Measurements from ENCODE around the gene GSE1. TPM values are rescaled to one million over a fixed set of nuclear protein-coding genes. Genes with fewer than 3 reads are reported as not detected.

GSE1 gene
- total RNA-seq, 1 experiment from 2014 or later: 1.9 TPM

DNA sequence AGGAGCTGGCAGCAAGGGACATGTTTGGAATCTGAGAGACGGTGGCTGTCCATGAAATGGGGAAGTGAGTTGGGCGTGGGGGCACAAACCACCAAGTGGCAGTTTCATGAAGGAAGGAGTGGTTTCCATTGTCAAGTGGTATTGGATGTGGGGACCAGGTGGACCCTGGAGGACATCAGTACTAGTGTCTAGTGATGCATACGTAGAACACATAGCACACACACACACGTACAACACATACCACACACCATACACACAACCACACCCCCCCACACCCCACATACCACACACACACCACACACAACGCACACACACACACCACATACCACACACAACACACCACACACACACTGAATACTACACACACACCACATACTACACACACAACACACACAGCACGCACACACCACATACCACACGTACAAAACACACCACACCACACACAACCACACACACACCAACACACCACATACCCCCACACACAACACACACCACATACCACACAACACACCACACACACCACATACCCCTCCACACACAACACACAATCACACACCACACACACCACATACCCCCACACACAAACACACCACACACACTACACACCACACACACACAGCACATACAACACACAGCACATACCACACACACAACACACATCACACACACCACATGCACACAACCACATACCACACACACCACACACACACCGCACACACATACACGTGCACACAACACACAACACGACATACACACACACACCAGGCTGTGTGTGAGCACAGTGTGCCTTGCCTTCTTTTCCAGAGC is 41.1 kb upstream of the GSE1 start:
- DNase-seq: no peak
- Histone ChIP-seq H3K4me2 (ENCODE audit: low read depth, low read length, poor library complexity, severe bottlenecking) (no peak overlapping the region), H4K20me1 (ENCODE audit: insufficient read depth, low read depth, low read length) (peaks cover 5% of the 10 kb centered on the region; the same call in 1 of the 2 replicates), H3K9me3 (ENCODE audit: low read length) (no peaks in the 10 kb centered on the region), H3K36me3 (ENCODE audit: insufficient read depth, low read length) (no peaks in the 10 kb centered on the region), H3K9me2 (replicated peaks; ENCODE audit: insufficient read depth, low read length) (no peaks in the 10 kb centered on the region), H3K27me3 (ENCODE audit: low read length) (no peaks in the 10 kb centered on the region), H3K4me3 (ENCODE audit: low read length) (no peak overlapping the region), H3K9ac (ENCODE audit: low read length) (no peak overlapping the region), H2AFZ (ENCODE audit: low read length) (no peak overlapping the region), H3K27ac (ENCODE audit: low read length) (no peak overlapping the region), H3K79me2 (ENCODE audit: low read length) (no peaks in the 10 kb centered on the region), H3K4me1 (ENCODE audit: low read length) (peaks cover 15% of the 10 kb centered on the region)

GRCh38 chr16:85573045-85573695 is 40.0 kb upstream of the GSE1 start:
- no peaks in the 10 kb centered on the region for H3K79me2 ChIP-seq (ENCODE audit: low read length)
- no peaks in the 10 kb centered on the region for H3K36me3 ChIP-seq (ENCODE audit: insufficient read depth, low read length)
- no peak overlapping the region for H3K4me3 ChIP-seq (ENCODE audit: low read length)
- H3K4me2 ChIP-seq (ENCODE audit: low read depth, low read length, poor library complexity, severe bottlenecking): no peak overlapping the region
- peaks cover 5% of the 10 kb centered on the region; the same call in 1 of the 2 replicates for H4K20me1 ChIP-seq (ENCODE audit: insufficient read depth, low read depth, low read length)
- H3K27ac ChIP-seq (ENCODE audit: low read length): no peak overlapping the region
- DNase-seq: no peak
- H2AFZ ChIP-seq (ENCODE audit: low read length): no peak overlapping the region
- H3K9me3 ChIP-seq (ENCODE audit: low read length): no peaks in the 10 kb centered on the region
- H3K4me1 ChIP-seq (ENCODE audit: low read length): peaks cover 15% of the 10 kb centered on the region
- H3K9ac ChIP-seq (ENCODE audit: low read length): no peak overlapping the region
- H3K27me3 ChIP-seq (ENCODE audit: low read length): no peaks in the 10 kb centered on the region
- H3K9me2 ChIP-seq (replicated peaks; ENCODE audit: insufficient read depth, low read length): no peaks in the 10 kb centered on the region

DNA sequence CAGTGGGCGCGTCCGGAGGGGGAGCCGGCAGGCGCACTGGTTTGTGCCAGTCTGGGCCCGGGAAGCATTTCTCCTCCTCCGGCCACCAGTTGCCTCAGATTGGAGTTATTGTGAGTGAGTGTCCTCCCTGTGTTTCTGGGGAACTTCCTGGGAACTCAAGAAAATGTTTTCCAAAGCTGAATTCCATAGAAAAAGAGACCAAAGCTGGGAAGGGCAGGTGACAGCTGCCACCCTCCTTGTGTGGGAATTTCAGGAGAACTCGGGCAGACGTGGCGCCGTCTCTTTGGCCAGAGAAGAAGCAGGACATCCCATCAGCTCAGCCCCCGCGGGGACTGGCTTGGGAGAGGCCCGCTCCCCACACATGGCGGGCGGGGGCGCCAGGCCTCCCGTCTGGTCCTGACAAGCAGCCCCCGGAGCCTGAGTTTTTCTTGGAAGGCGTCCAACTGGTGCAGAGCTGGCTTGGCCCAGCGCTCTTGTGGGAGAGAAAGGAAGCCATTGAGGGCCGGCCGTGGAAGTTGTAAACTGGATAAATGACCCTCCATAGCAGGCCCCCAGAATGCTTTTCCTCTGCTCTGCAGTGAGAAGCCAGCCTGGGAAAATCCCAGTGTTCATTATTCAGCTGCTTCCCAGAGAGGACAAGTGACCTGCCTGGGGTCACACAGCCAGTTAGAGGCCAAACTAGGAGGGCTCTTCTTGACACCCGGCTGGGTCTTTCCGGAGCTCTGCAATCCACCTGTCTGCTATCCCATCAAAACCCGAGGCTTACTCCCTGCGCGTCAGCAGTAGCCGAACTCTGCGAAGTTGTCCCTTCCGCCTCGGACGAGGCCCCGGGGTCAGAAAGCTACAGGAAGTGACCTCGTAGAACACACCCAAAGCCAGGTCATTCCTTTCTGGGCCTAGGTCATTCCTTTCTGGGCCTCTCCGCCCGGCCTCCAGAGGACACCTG is 39.2 kb upstream of the GSE1 start:
- no peaks in the 10 kb centered on the region for H3K27me3 ChIP-seq (ENCODE audit: low read length)
- no peak for DNase-seq
- H3K4me1 ChIP-seq (ENCODE audit: low read length): peaks cover 15% of the 10 kb centered on the region
- H3K27ac ChIP-seq (ENCODE audit: low read length): no peak overlapping the region
- no peaks in the 10 kb centered on the region for H3K79me2 ChIP-seq (ENCODE audit: low read length)
- no peaks in the 10 kb centered on the region for H3K9me2 ChIP-seq (replicated peaks; ENCODE audit: insufficient read depth, low read length)
- H3K4me2 ChIP-seq (ENCODE audit: low read depth, low read length, poor library complexity, severe bottlenecking): no peak overlapping the region
- no peaks in the 10 kb centered on the region for H3K36me3 ChIP-seq (ENCODE audit: insufficient read depth, low read length)
- no peak overlapping the region for H3K4me3 ChIP-seq (ENCODE audit: low read length)
- no peak overlapping the region for H3K9ac ChIP-seq (ENCODE audit: low read length)
- no peak overlapping the region for H2AFZ ChIP-seq (ENCODE audit: low read length)
- no peaks in the 10 kb centered on the region for H3K9me3 ChIP-seq (ENCODE audit: low read length)
- H4K20me1 ChIP-seq (ENCODE audit: insufficient read depth, low read depth, low read length): peaks cover 4% of the 10 kb centered on the region; the same call in 1 of the 2 replicates

GRCh38 chr16:85574672-85575475 is 38.2 kb upstream of the GSE1 start:
- Histone ChIP-seq H4K20me1 (ENCODE audit: insufficient read depth, low read depth, low read length) (no peaks in the 10 kb centered on the region; the same call in 1 of the 2 replicates), H3K79me2 (ENCODE audit: low read length) (no peaks in the 10 kb centered on the region), H3K4me2 (ENCODE audit: low read depth, low read length, poor library complexity, severe bottlenecking) (no peak overlapping the region), H3K4me1 (ENCODE audit: low read length) (peaks cover 8% of the 10 kb centered on the region), H3K9me2 (replicated peaks; ENCODE audit: insufficient read depth, low read length) (no peaks in the 10 kb centered on the region), H3K9ac (ENCODE audit: low read length) (no peak overlapping the region), H3K27ac (ENCODE audit: low read length) (no peak overlapping the region), H3K4me3 (ENCODE audit: low read length) (no peak overlapping the region), H3K27me3 (ENCODE audit: low read length) (no peaks in the 10 kb centered on the region), H3K9me3 (ENCODE audit: low read length) (no peaks in the 10 kb centered on the region), H3K36me3 (ENCODE audit: insufficient read depth, low read length) (no peaks in the 10 kb centered on the region), H2AFZ (ENCODE audit: low read length) (no peak overlapping the region)
- DNase-seq: no peak

GRCh38 chr16:85575920-85576319 is 37.2 kb upstream of the GSE1 start:
- H3K4me2 ChIP-seq (ENCODE audit: low read depth, low read length, poor library complexity, severe bottlenecking): no peak overlapping the region
- H3K79me2 ChIP-seq (ENCODE audit: low read length): no peaks in the 10 kb centered on the region
- no peak overlapping the region for H3K27ac ChIP-seq (ENCODE audit: low read length)
- DNase-seq: no peak
- H4K20me1 ChIP-seq (ENCODE audit: insufficient read depth, low read depth, low read length): no peaks in the 10 kb centered on the region
- no peaks in the 10 kb centered on the region for H3K9me2 ChIP-seq (replicated peaks; ENCODE audit: insufficient read depth, low read length)
- H3K4me1 ChIP-seq (ENCODE audit: low read length): no peaks in the 10 kb centered on the region
- no peaks in the 10 kb centered on the region for H3K27me3 ChIP-seq (ENCODE audit: low read length)
- no peak overlapping the region for H3K4me3 ChIP-seq (ENCODE audit: low read length)
- H3K9me3 ChIP-seq (ENCODE audit: low read length): no peaks in the 10 kb centered on the region
- H2AFZ ChIP-seq (ENCODE audit: low read length): no peak overlapping the region
- H3K36me3 ChIP-seq (ENCODE audit: insufficient read depth, low read length): no peaks in the 10 kb centered on the region
- no peak overlapping the region for H3K9ac ChIP-seq (ENCODE audit: low read length)

DNA sequence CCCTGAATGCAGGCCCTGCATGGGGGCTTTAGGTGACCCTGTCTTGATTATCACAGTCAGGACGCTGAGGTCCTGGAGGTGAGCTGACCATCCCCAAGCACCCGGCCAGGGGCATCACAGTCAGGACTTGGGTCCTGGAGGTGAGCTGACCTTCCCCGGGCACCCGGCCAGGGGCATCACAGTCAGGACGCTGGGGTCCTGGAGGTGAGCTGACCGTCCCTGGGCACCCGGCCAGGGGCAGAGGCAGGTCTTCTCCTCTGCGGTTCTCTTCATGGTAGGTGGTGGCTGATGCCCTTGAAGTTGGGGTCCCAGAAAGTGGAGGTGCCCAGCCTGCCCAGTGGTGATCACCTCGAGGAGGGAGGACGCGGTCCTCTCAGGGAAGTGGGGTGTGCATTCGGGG is 36.2 kb upstream of the GSE1 start:
- H3K9ac ChIP-seq (ENCODE audit: low read length): no peak overlapping the region

GRCh38 chr16:85577899-85578598 is 35.1 kb upstream of the GSE1 start:
- no peak overlapping the region for H3K27ac ChIP-seq (ENCODE audit: low read length)
- no peaks in the 10 kb centered on the region for H4K20me1 ChIP-seq (ENCODE audit: insufficient read depth, low read depth, low read length)
- no peaks in the 10 kb centered on the region for H3K9me3 ChIP-seq (ENCODE audit: low read length)
- no peak for DNase-seq
- H2AFZ ChIP-seq (ENCODE audit: low read length): no peak overlapping the region
- no peaks in the 10 kb centered on the region for H3K27me3 ChIP-seq (ENCODE audit: low read length)
- H3K4me3 ChIP-seq (ENCODE audit: low read length): no peak overlapping the region
- H3K36me3 ChIP-seq (ENCODE audit: insufficient read depth, low read length): no peaks in the 10 kb centered on the region
- no peaks in the 10 kb centered on the region for H3K4me1 ChIP-seq (ENCODE audit: low read length)
- no peak overlapping the region for H3K9ac ChIP-seq (ENCODE audit: low read length)
- H3K9me2 ChIP-seq (replicated peaks; ENCODE audit: insufficient read depth, low read length): no peaks in the 10 kb centered on the region
- no peaks in the 10 kb centered on the region for H3K79me2 ChIP-seq (ENCODE audit: low read length)
- H3K4me2 ChIP-seq (ENCODE audit: low read depth, low read length, poor library complexity, severe bottlenecking): no peak overlapping the region

More for the DNA sequence above, 36.2 kb upstream of the GSE1 start:
- Histone ChIP-seq H3K27ac (ENCODE audit: low read length) (no peak overlapping the region), H4K20me1 (ENCODE audit: insufficient read depth, low read depth, low read length) (no peaks in the 10 kb centered on the region), H3K4me1 (ENCODE audit: low read length) (no peaks in the 10 kb centered on the region), H3K9me2 (replicated peaks; ENCODE audit: insufficient read depth, low read length) (no peaks in the 10 kb centered on the region), H3K27me3 (ENCODE audit: low read length) (no peaks in the 10 kb centered on the region), H3K36me3 (ENCODE audit: insufficient read depth, low read length) (no peaks in the 10 kb centered on the region), H3K79me2 (ENCODE audit: low read length) (no peaks in the 10 kb centered on the region), H3K9me3 (ENCODE audit: low read length) (no peaks in the 10 kb centered on the region), H2AFZ (ENCODE audit: low read length) (no peak overlapping the region), H3K4me3 (ENCODE audit: low read length) (no peak overlapping the region), H3K4me2 (ENCODE audit: low read depth, low read length, poor library complexity, severe bottlenecking) (no peak overlapping the region)
- no peak for DNase-seq

All from Karpas-422 (cell line).